A204.1 (cell line): Measurements from ENCODE around the gene CENPX.

Experiments used
- FAIRE-seq: peaks from 2 replicates; lab custom pipeline; 2012; peaks lifted over from hg19 to GRCh38; lab: Jason Lieb, UNC

The CENPX gene

GRCh38 chr17:82055023-82055964 is 32.6 kb upstream of the CENPX start:
- FAIRE-seq, result no peak

- FAIRE-seq, result no peak
Measured at GRCh38 chr17:82054351-82055022, 31.8 kb upstream of the CENPX start.

- FAIRE-seq, result no peak
Measured at GRCh38 chr17:82053556-82054263, 31.0 kb upstream of the CENPX start.

- no peak for FAIRE-seq
Measured at GRCh38 chr17:82053130-82053529, 30.5 kb upstream of the CENPX start.

- no peak for FAIRE-seq
Measured at GRCh38 chr17:82052638-82053059, 30.0 kb upstream of the CENPX start.

GRCh38 chr17:82051776-82052637 is 29.3 kb upstream of the CENPX start, which contains the start of the genes GPS1 and RFNG:
Gene GPS1, plus strand, starts transcription at chr17:82051898. Its CDS starts 34 bp downstream, at chr17:82051932.
Gene RFNG, minus strand, starts transcription at chr17:82051811. Its CDS starts 45 bp downstream, at chr17:82051766.
- FAIRE-seq, result no peak

- no peak for FAIRE-seq
Measured at GRCh38 chr17:82050761-82051641, 28.3 kb upstream of the CENPX start.

- no peak for FAIRE-seq
Measured at GRCh38 chr17:82050152-82050760, 27.6 kb upstream of the CENPX start.

- no peak for FAIRE-seq
Measured at GRCh38 chr17:82049521-82049971, 26.9 kb upstream of the CENPX start.

- FAIRE-seq, result no peak
Measured at GRCh38 chr17:82049106-82049505, 26.4 kb upstream of the CENPX start.

- FAIRE-seq, result no peak
Measured at GRCh38 chr17:82048571-82048971, 25.9 kb upstream of the CENPX start.

- no peak for FAIRE-seq
Measured at GRCh38 chr17:82047914-82048570, 25.4 kb upstream of the CENPX start.

GRCh38 chr17:82047379-82047778 is 24.7 kb upstream of the CENPX start:
- no peak for FAIRE-seq

GRCh38 chr17:82046903-82047302 is 24.2 kb upstream of the CENPX start:
- no peak for FAIRE-seq

- no peak for FAIRE-seq
Measured at GRCh38 chr17:82045936-82046484, 23.3 kb upstream of the CENPX start.

GRCh38 chr17:82043507-82043906 is 20.8 kb upstream of the CENPX start:
- FAIRE-seq, result no peak

- FAIRE-seq, result no peak
Measured at GRCh38 chr17:82042649-82043048, 20.0 kb upstream of the CENPX start.

GRCh38 chr17:82041144-82041814 is 18.6 kb upstream of the CENPX start:
- FAIRE-seq, result no peak
